T-helper 2 cell treated with Interferon-gamma antibody and Interleukin-4, amounts not matched to agents 5 μg/mL and 100 μg/mL, for 36 hours (primary cell): ENCODE measurements around the gene CPED1.
"Not testable (repeated sequence)": the region's sequence is repeated elsewhere in the genome, so short reads cannot be mapped to it uniquely, and the experiment has no call there.

Experiments used
- DNase-seq: peaks from one replicate; pipeline ENCODE4 v3.0.0; 2021; ENCODE audit warnings: low spot score
- H3K27ac Mint-ChIP-seq: one replicate; pipeline ENCODE4 v1.8.0; 2021; ENCODE audit warnings: mild to moderate bottlenecking, mixed read lengths
- H3K27me3 Mint-ChIP-seq: one replicate; pipeline ENCODE4 v1.8.0; 2021; ENCODE audit warnings: low read depth, mixed read lengths
- H3K36me3 Mint-ChIP-seq: one replicate; pipeline ENCODE4 v1.8.0; 2021; ENCODE audit warnings: low read depth, mixed read lengths
- H3K4me1 Mint-ChIP-seq: one replicate; pipeline ENCODE4 v1.8.0; 2021; ENCODE audit warnings: low read depth, mixed read lengths
- H3K4me3 Mint-ChIP-seq: one replicate; pipeline ENCODE4 v1.8.0; 2022; ENCODE audit warnings: mild to moderate bottlenecking, moderate library complexity, mixed read lengths
- H3K9me3 Mint-ChIP-seq: one replicate; pipeline ENCODE4 v1.8.0; 2021; ENCODE audit warnings: mixed read lengths

Gene CPED1

DNA sequence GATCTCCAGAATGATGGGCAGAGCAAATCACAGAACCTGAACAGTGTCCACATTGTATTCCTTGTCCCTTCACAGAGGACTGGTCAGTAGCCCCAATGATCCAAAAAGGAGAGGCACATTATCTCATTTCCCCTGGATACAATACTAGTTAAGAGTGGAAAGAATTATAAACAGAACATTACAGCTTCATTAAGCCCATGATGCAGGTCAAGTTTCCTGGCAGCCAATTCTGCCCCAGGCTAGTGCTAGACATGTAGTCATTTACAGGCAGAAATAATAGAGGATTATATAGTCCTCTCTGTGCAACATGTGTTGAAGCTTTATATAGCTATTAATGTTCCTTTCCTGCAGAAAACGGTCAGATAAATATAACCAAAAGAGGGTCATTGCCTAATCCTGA, 216.0 kb downstream of the CPED1 start:
- no peaks in the 10 kb centered on the region for H3K36me3 Mint-ChIP-seq
- no peak overlapping the region for H3K4me3 Mint-ChIP-seq
- no peaks in the 10 kb centered on the region for H3K4me1 Mint-ChIP-seq
- H3K9me3 Mint-ChIP-seq = no peaks in the 10 kb centered on the region
- H3K27ac Mint-ChIP-seq = no peak overlapping the region
- H3K27me3 Mint-ChIP-seq = no peaks in the 10 kb centered on the region
- no peak for DNase-seq

DNA sequence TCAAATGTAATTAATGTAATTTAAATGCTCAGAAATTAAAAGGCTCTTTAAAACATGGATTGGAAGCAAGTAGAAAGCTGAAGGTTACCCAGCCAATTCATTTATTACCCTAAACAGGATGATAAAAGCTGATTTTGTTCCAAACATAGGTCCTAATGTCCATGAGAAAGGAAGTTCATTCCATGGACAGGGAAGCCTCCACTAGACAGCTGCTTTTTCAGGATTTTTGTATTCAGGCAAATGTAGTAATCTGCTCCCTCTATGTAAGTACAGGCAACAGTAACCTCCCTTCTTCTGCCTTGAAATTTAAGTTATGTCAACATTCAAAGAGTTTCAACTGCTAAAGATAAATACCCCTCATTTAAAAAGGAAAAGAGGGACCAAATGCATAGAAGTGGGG, 217.3 kb downstream of the CPED1 start:
- no peak for DNase-seq
- Mint-ChIP-seq H3K4me3 (no peak overlapping the region), H3K36me3 (no peaks in the 10 kb centered on the region), H3K27me3 (no peaks in the 10 kb centered on the region), H3K9me3 (no peaks in the 10 kb centered on the region), H3K4me1 (no peaks in the 10 kb centered on the region), H3K27ac (no peak overlapping the region)

DNA sequence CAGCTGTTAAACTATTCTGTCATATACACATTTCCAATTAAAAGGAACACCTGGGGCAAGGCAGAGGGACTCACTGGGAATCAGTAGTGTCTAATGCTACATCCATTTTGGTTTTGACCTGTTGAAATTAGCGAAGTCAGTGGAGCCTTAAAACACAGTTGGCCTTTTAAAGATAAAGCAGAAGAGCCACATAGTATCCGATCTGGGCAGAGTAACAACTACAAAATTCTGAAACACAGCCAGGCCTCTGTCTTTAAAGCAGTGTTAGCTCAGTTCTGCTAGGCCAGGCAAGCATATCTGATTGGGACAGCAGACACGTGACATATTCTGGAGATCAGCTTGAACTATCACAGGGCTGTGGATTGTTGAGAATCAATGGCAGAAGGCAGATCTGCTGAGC, 222.7 kb downstream of the CPED1 start:
- H3K27me3 Mint-ChIP-seq = peaks cover 2% of the 10 kb centered on the region
- H3K36me3 Mint-ChIP-seq = no peaks in the 10 kb centered on the region
- no peak overlapping the region for H3K4me3 Mint-ChIP-seq
- no peak for DNase-seq
- no peak overlapping the region for H3K27ac Mint-ChIP-seq
- no peaks in the 10 kb centered on the region for H3K9me3 Mint-ChIP-seq
- H3K4me1 Mint-ChIP-seq = no peaks in the 10 kb centered on the region

DNA sequence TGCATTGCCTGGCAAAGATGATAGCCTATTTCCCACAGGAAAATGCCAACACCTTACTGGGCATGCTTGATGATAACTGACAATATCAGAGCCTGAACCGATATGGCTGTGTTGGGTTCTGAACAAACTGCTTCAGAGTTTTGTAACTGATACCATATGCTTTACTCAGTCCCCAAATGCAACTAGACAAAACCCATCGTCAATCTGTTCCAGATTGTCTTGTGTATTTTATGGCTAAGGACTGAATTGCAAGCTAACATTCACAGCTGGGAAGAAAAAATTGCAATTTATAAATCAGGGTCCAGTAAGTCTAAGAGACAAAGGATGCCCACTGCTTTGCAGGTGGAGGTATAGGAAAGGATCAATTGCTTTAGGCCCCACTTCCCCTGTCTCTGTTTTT, 223.5 kb downstream of the CPED1 start:
- Mint-ChIP-seq H3K4me1 (no peaks in the 10 kb centered on the region), H3K27me3 (peaks cover 2% of the 10 kb centered on the region), H3K36me3 (no peaks in the 10 kb centered on the region), H3K27ac (no peak overlapping the region), H3K4me3 (no peak overlapping the region), H3K9me3 (no peaks in the 10 kb centered on the region)
- no peak for DNase-seq

DNA sequence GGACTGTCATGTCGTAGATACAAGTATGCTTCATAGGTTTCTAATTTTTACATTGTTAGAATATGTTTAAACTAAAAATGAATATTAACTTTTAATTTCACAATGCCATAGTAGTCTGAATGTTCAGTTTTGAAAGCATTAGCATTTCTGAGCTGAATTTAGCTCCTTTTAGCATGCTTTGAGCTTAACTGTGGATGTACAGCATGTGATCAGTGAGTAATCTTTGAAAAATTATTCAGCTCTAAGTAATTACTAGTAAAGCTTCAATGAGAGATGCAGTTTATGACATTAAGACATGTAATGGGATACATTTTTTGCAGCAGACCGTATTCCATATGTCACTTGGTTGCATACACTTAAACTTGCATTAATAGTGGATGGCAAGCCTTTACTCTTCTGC, 226.1 kb downstream of the CPED1 start:
- H3K36me3 Mint-ChIP-seq = no peaks in the 10 kb centered on the region
- no peaks in the 10 kb centered on the region for H3K9me3 Mint-ChIP-seq
- H3K4me3 Mint-ChIP-seq = no peak overlapping the region
- no peaks in the 10 kb centered on the region for H3K4me1 Mint-ChIP-seq
- peaks cover 2% of the 10 kb centered on the region for H3K27me3 Mint-ChIP-seq
- no peak overlapping the region for H3K27ac Mint-ChIP-seq
- no peak for DNase-seq

DNA sequence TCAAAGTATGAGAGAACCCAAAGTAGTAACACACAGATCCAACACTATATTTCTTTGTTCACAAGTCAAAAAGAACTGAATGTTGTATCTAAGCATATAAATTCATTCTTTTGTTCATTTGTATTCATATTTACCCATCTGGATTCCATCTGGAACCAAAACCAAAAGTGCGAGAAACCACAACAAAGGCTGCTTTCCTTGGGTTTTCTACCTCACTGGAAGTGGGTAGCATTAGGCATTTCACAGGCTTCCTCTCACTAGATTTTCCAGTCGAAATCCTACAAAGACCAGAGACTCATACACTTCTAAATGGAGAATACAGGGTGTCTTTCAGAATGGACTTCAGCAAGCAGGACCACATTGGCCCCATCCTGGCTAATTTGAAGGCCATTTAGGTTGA, 230.5 kb downstream of the CPED1 start:
- Mint-ChIP-seq H3K4me1 (no peaks in the 10 kb centered on the region), H3K27me3 (no peaks in the 10 kb centered on the region), H3K36me3 (no peaks in the 10 kb centered on the region), H3K27ac (no peak overlapping the region), H3K9me3 (no peaks in the 10 kb centered on the region), H3K4me3 (no peak overlapping the region)
- DNase-seq = no peak

GRCh38 chr7:121221108-121221507, 232.6 kb downstream of the CPED1 start:
- not testable (repeated sequence) for H3K9me3 Mint-ChIP-seq, H3K36me3 Mint-ChIP-seq, H3K27ac Mint-ChIP-seq, H3K27me3 Mint-ChIP-seq, H3K4me3 Mint-ChIP-seq, H3K4me1 Mint-ChIP-seq, DNase-seq

GRCh38 chr7:121228779-121229178, 240.3 kb downstream of the CPED1 start:
- Mint-ChIP-seq H3K36me3 (no peaks in the 10 kb centered on the region), H3K9me3 (no peaks in the 10 kb centered on the region), H3K27ac (no peak overlapping the region), H3K4me1 (no peaks in the 10 kb centered on the region), H3K27me3 (peaks cover 2% of the 10 kb centered on the region), H3K4me3 (no peak overlapping the region)
- DNase-seq = no peak

DNA sequence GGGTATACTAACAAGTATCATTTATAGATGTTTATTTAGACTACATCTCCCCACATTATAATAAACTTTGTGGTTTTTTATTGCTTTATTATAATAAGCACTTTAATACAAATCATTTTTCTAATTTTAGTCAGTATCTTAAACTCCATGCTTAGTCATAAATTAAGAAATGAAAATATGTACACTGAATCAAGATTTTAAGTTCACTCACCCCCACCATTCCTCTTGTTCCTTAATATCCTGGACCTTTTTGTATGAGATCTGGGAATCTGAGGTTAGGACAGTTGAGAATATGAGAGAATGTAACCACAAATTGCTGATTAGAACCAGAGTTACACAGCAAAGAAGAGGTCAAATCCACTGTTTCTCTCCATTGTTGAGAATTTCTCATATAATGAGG, 246.7 kb downstream of the CPED1 start:
- no peak overlapping the region for H3K27ac Mint-ChIP-seq
- no peaks in the 10 kb centered on the region for H3K9me3 Mint-ChIP-seq
- no peaks in the 10 kb centered on the region for H3K4me1 Mint-ChIP-seq
- H3K27me3 Mint-ChIP-seq = peaks cover 6% of the 10 kb centered on the region
- no peaks in the 10 kb centered on the region for H3K36me3 Mint-ChIP-seq
- DNase-seq = no peak
- no peak overlapping the region for H3K4me3 Mint-ChIP-seq

GRCh38 chr7:121237601-121238000, 249.1 kb downstream of the CPED1 start:
- DNase-seq = no peak
- Mint-ChIP-seq H3K27me3 (peaks cover 4% of the 10 kb centered on the region), H3K4me3 (no peak overlapping the region), H3K4me1 (no peaks in the 10 kb centered on the region), H3K9me3 (no peaks in the 10 kb centered on the region), H3K27ac (no peak overlapping the region), H3K36me3 (no peaks in the 10 kb centered on the region)

DNA sequence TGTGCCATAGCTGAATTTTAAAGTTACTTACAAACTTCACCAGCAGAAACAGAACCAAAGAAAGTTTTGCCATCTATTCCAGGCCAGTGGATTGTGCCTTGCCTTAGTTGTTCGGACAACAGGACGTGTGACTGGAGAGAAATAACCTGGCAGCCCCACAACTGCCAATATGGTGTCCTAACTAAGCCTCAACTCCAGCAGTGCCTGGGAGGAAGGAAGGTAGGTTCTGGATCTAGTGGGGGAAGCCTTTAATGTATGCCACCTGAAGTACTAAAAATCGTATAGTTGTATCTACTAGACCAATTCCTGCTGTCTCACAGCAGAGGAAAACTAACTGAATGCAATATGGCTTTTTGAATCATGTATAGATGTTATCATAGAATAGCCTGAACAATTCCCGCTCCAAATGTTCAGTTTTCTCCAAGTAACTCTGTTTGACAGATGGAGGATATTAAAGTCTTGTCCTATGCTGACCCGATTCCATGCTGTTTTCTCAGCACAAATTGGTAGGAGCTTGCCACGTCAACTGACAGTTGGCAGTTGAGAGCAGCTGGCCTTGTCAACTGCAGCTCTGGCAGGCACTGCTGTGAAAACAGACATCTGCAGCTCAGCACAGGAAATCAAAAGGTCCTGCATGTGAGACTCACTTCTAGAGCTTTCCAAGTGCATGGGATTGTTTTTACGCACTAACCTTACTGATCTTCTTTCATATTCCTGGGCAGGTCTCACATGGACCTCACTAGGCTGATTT, 255.8 kb downstream of the CPED1 start:
- no peak overlapping the region for H3K27ac Mint-ChIP-seq

GRCh38 chr7:121251367-121251766, 262.9 kb downstream of the CPED1 start:
- not testable (repeated sequence) for H3K27me3 Mint-ChIP-seq, H3K36me3 Mint-ChIP-seq, H3K9me3 Mint-ChIP-seq, H3K4me3 Mint-ChIP-seq, DNase-seq, H3K4me1 Mint-ChIP-seq, H3K27ac Mint-ChIP-seq

More for the DNA sequence above, 255.8 kb downstream of the CPED1 start:
- H3K36me3 Mint-ChIP-seq = no peaks in the 10 kb centered on the region
- no peaks in the 10 kb centered on the region for H3K4me1 Mint-ChIP-seq
- no peak overlapping the region for H3K4me3 Mint-ChIP-seq
- no peaks in the 10 kb centered on the region for H3K9me3 Mint-ChIP-seq
- no peaks in the 10 kb centered on the region for H3K27me3 Mint-ChIP-seq
- DNase-seq = no peak

- H3K27me3 Mint-ChIP-seq = not testable (repeated sequence)
Observed at GRCh38 chr7:121252523-121253235, 264.2 kb downstream of the CPED1 start.

DNA sequence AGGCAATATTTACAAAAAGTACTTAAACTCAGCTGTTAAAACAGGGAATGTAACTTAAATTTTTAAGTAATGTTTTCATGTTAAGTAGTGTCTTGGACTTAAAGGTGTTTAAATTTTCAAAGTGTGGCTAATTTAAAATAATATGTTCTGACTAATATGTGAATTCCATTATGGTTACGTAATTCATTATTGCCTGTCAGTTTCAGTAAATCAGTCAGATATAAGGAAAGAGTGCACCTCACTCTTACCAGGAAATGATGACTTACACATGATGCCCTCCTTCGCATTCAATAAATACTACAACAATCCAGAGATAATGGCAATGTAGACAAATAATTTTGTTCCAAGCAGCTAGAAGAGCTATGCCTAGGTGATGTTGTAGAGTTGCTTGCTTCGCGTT, 271.3 kb downstream of the CPED1 start:
- Mint-ChIP-seq H3K4me1 (no peaks in the 10 kb centered on the region), H3K36me3 (no peaks in the 10 kb centered on the region), H3K27ac (no peak overlapping the region), H3K4me3 (no peak overlapping the region), H3K9me3 (no peaks in the 10 kb centered on the region), H3K27me3 (peaks cover 1% of the 10 kb centered on the region)
- DNase-seq = no peak

More at GRCh38 chr7:121252523-121253235, 264.2 kb downstream of the CPED1 start:
- H3K36me3 Mint-ChIP-seq, H3K27ac Mint-ChIP-seq, DNase-seq, H3K4me1 Mint-ChIP-seq, H3K4me3 Mint-ChIP-seq, H3K9me3 Mint-ChIP-seq: not testable (repeated sequence)
